Astrocyte (in vitro differentiated cells and primary cell): ENCODE measurements around the gene GFPT2. TPM values are rescaled to one million over a fixed set of nuclear protein-coding genes. Genes with fewer than 3 reads are reported as not detected.

Experiments used
- DNase-seq: peaks from one replicate; pipeline ENCODE4 v3.0.0-alpha.2; 2010; ENCODE audit warnings: low read depth
- FAIRE-seq: peaks from 2 replicates; lab custom pipeline; 2011; peaks lifted over from hg19 to GRCh38; lab: Jason Lieb, UNC
- H2AFZ ChIP-seq: 2 replicates; pipeline ENCODE4 v1.6.0; 2012; ENCODE audit warnings: low read depth, low read length, inconsistent platforms
- H3K27ac ChIP-seq: 2 replicates; pipeline ENCODE4 v1.5.1; 2011; ENCODE audit warnings: low read depth, low read length, inconsistent platforms
- H3K27me3 ChIP-seq: 2 replicates; pipeline ENCODE4 v1.6.0; 2011; ENCODE audit warnings: low read length, inconsistent platforms; ENCODE audit not compliant: insufficient read depth
- H3K36me3 ChIP-seq: 2 replicates; pipeline ENCODE4 v1.5.1; 2011; ENCODE audit warnings: low read length, inconsistent platforms; ENCODE audit not compliant: insufficient read depth
- H3K4me1 ChIP-seq: 2 replicates; pipeline ENCODE4 v1.5.1; 2011; ENCODE audit warnings: low read length, inconsistent platforms; ENCODE audit not compliant: insufficient read depth
- H3K4me2 ChIP-seq: 2 replicates; pipeline ENCODE4 v1.6.0; 2012; ENCODE audit warnings: low read length, inconsistent platforms
- H3K4me3 ChIP-seq: 2 replicates; pipeline ENCODE4 v1.5.1; 2011; ENCODE audit warnings: low read depth, mild to moderate bottlenecking, low read length, inconsistent platforms; ENCODE audit not compliant: insufficient read depth
- H3K79me2 ChIP-seq: 2 replicates; pipeline ENCODE4 v1.6.0; 2012; ENCODE audit warnings: mild to moderate bottlenecking, low read length, inconsistent platforms; ENCODE audit not compliant: insufficient read depth
- H3K9ac ChIP-seq: 2 replicates; pipeline ENCODE4 v1.6.0; 2012; ENCODE audit warnings: mild to moderate bottlenecking, low read length, inconsistent platforms
- H3K9me3 ChIP-seq: 2 replicates; pipeline ENCODE4 v1.5.1; 2012; ENCODE audit warnings: low read depth, mild to moderate bottlenecking, low read length, inconsistent platforms; ENCODE audit not compliant: insufficient read depth
- H4K20me1 ChIP-seq: 2 replicates; pipeline ENCODE4 v1.6.0; 2012; ENCODE audit warnings: low read length, inconsistent platforms; ENCODE audit not compliant: insufficient read depth
- H3K27ac Mint-ChIP-seq: one replicate; pipeline ENCODE4 v1.8.0; 2021; ENCODE audit warnings: mild to moderate bottlenecking, mixed read lengths; ENCODE audit not compliant: unreplicated experiment
- H3K27me3 Mint-ChIP-seq: one replicate; pipeline ENCODE4 v1.8.0; 2021; ENCODE audit warnings: low read depth, mixed read lengths; ENCODE audit not compliant: unreplicated experiment
- H3K36me3 Mint-ChIP-seq: one replicate; pipeline ENCODE4 v1.8.0; 2021; ENCODE audit warnings: low read depth, mixed read lengths; ENCODE audit not compliant: unreplicated experiment
- H3K4me1 Mint-ChIP-seq: one replicate; pipeline ENCODE4 v1.8.0; 2021; ENCODE audit warnings: low read depth, mixed read lengths; ENCODE audit not compliant: unreplicated experiment
- H3K4me3 Mint-ChIP-seq: one replicate; pipeline ENCODE4 v1.8.0; 2021; ENCODE audit warnings: mild to moderate bottlenecking, moderate library complexity, mixed read lengths; ENCODE audit not compliant: unreplicated experiment
- H3K9me3 Mint-ChIP-seq: one replicate; pipeline ENCODE4 v1.8.0; 2021; ENCODE audit warnings: mild to moderate bottlenecking, mixed read lengths; ENCODE audit not compliant: unreplicated experiment
- CTCF ChIP-seq: IDR thresholded peaks from 2 replicates; pipeline ENCODE4 v1.5.1; 2011; ENCODE audit warnings: low read depth, mild to moderate bottlenecking, inconsistent platforms, low read length, moderate library complexity; ENCODE audit not compliant: insufficient read depth
- EZH2 ChIP-seq: IDR thresholded peaks from 2 replicates; pipeline ENCODE4 v1.6.1; 2012; ENCODE audit warnings: mild to moderate bottlenecking, low read length, inconsistent platforms; ENCODE audit not compliant: insufficient read depth
- total RNA-seq: library from RNA; stranded (reverse); gene quantifications from 2 replicates; pipeline ENCODE4 v1.2.1, GENCODE V29; 2021

GFPT2 gene
- total RNA-seq, 1 donor from 2014 or later: 14.6 TPM

GRCh38 chr5:180401229-180401907 is 48.2 kb upstream of the GFPT2 start:
- no peak for FAIRE-seq
- Histone ChIP-seq H3K4me1 (no peaks in the 10 kb centered on the region), H4K20me1 (no peaks in the 10 kb centered on the region), H3K27ac (no peak overlapping the region), H2AFZ (no peak overlapping the region), H3K4me2 (no peak overlapping the region), H3K9ac (no peak overlapping the region), H3K4me3 (no peak overlapping the region), H3K9me3 (no peaks in the 10 kb centered on the region), H3K27me3 (no peaks in the 10 kb centered on the region), H3K79me2 (no peaks in the 10 kb centered on the region), H3K36me3 (no peaks in the 10 kb centered on the region)
- DNase-seq: no peak
- TF ChIP-seq EZH2 (no peak), CTCF (no peak)
- H3K27ac Mint-ChIP-seq: no peak overlapping the region
- H3K4me3 Mint-ChIP-seq: no peak overlapping the region
- H3K27me3 Mint-ChIP-seq: peaks cover 7% of the 10 kb centered on the region
- no peaks in the 10 kb centered on the region for H3K4me1 Mint-ChIP-seq
- H3K36me3 Mint-ChIP-seq: no peaks in the 10 kb centered on the region
- H3K9me3 Mint-ChIP-seq: peaks cover 13% of the 10 kb centered on the region

DNA sequence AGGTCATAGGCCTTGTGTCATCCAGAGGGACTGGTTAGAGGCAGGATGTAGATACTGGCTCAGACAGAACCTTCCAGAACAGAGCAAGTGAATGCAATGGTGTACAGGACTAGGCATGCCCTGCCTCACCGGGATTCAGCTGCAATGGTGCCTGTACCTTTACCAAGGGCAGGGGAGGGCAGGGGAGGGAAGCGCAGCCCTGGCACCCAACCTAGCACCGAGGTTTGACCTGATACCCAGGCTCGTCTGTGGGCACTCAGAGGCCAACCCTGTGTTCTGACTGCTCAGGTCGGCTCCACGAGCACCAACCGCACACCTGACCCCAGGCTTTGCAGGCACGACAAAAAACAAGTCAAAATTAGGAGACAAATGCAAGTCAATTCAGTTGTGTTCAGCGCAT is 47.3 kb upstream of the GFPT2 start:
- Histone ChIP-seq H3K79me2 (no peaks in the 10 kb centered on the region), H2AFZ (no peak overlapping the region), H4K20me1 (no peaks in the 10 kb centered on the region), H3K27ac (no peak overlapping the region), H3K9me3 (no peaks in the 10 kb centered on the region), H3K4me3 (no peak overlapping the region), H3K27me3 (no peaks in the 10 kb centered on the region), H3K9ac (no peak overlapping the region), H3K4me1 (no peaks in the 10 kb centered on the region), H3K36me3 (no peaks in the 10 kb centered on the region), H3K4me2 (no peak overlapping the region)
- no peak for FAIRE-seq
- peaks cover 7% of the 10 kb centered on the region for H3K27me3 Mint-ChIP-seq
- H3K27ac Mint-ChIP-seq: no peak overlapping the region
- TF ChIP-seq EZH2: no peak
- TF ChIP-seq CTCF: no peak
- H3K36me3 Mint-ChIP-seq: no peaks in the 10 kb centered on the region
- no peak overlapping the region for H3K4me3 Mint-ChIP-seq
- H3K4me1 Mint-ChIP-seq: peaks cover 4% of the 10 kb centered on the region
- DNase-seq: no peak
- H3K9me3 Mint-ChIP-seq: peaks cover 13% of the 10 kb centered on the region
